Retinal pigment epithelial cell (primary cell): ENCODE data around the gene SLC16A9.

Experiments used
- DNase-seq: peaks from one replicate; pipeline ENCODE4 v3.0.0-alpha.2; 2010; ENCODE audit warnings: low read depth
- H3K4me3 ChIP-seq: 2 replicates; pipeline ENCODE4 v1.5.1; 2011; ENCODE audit warnings: mild to moderate bottlenecking, low read length, control low read depth, moderate library complexity
- TF ChIP-seq, protein P1 (sequence below): conservative IDR thresholded peaks from 2 replicates; pipeline ENCODE4 v1.5.1; 2011; ENCODE audit warnings: low read depth, low read length, control low read depth, inconsistent platforms

Gene SLC16A9

DNA sequence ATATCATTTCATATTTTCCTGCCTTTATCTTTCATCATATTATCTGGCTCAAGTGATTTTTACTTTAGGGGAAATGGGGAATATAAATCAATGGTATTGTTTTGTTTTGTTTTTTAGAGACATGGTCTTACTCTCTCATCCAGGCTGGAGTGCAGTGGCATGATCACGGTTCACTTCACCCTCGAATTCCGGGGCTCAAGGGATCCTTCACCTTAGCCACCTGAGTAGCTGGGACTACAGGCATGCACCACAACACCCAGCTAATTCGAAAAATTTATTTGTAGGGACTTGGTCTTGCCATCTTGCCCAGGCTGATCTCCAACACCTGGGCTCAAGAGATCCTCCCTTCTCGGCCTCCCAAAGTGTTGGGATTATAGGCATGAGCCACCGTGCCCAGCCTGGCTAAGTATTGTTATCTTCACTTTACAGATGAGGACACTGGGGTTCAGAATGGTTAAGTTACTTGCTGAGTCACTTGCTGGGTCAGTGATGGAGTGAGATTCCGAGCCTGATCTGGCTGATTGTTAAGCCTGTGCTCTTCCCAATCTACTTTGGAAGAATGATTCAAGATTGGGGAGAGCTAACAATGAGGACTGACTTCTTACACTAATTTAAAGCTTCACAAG, 3.7 kb upstream of the SLC16A9 start:
- no peak overlapping the region for H3K4me3 ChIP-seq
- TF ChIP-seq, protein P1, sequence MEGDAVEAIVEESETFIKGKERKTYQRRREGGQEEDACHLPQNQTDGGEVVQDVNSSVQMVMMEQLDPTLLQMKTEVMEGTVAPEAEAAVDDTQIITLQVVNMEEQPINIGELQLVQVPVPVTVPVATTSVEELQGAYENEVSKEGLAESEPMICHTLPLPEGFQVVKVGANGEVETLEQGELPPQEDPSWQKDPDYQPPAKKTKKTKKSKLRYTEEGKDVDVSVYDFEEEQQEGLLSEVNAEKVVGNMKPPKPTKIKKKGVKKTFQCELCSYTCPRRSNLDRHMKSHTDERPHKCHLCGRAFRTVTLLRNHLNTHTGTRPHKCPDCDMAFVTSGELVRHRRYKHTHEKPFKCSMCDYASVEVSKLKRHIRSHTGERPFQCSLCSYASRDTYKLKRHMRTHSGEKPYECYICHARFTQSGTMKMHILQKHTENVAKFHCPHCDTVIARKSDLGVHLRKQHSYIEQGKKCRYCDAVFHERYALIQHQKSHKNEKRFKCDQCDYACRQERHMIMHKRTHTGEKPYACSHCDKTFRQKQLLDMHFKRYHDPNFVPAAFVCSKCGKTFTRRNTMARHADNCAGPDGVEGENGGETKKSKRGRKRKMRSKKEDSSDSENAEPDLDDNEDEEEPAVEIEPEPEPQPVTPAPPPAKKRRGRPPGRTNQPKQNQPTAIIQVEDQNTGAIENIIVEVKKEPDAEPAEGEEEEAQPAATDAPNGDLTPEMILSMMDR = no peak
- no peak for DNase-seq

DNA sequence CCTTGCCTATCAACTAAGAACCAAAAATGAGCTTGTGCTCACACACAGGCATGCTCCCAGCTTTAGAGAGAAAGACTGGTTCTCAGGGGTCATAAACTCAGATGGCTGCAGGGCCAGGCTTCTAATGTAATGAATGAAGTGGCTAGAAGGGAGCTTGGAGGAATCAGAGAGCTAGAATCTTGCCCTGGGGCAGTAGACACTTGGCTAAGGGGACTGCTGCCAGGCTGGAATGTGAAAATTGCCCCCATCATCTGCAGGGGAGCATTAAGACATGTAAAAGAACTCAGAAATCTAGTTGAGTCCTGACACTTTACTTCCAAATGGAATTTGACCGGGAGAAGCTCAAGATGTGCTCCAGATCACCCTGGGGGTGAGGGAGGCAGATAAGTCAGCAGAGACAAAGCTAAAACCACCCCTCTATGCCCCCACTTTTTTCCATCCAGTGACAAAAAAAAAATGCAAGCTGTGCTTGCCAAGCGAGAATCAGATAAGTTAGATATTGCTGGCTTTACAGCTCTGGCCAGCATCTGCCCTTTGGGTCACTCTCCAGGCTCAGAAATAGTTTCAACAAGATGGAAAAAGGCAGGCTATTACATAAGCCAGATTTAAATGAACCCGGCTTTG, 2.3 kb upstream of the SLC16A9 start:
- TF ChIP-seq, protein P1 = no peak
- no peak for DNase-seq
- no peak overlapping the region for H3K4me3 ChIP-seq

DNA sequence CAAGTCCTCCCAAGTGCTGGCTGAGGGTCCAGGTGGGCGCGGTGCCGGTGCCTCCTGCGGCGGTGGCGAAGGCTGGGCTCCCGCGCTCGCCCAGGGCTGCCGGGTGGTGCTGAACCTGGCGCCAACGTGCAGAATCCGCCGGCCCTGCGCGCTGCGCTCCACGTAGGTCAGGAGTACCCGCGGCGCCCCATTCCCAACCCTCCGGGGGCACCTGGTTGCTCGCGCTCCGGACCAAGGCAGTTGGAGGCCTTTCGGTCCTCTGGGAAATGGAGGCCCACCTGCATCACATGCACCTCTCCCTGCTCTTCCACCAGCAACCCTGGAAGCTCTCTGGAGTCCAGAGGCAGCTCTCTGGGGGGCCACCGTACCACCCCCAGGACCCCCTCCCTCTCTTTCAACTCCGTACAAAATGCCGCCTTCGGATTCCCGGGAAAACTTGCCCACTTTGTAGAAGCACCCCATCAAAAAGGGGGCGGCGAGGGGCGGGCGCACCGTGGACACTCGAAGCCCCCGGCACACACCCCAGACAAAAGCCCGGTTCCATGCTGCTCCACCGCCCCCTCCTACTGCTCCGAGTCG, 745 bp downstream of the SLC16A9 start:
- TF ChIP-seq, protein P1 = no peak
- peak overlapping the region; percentile 58 for H3K4me3 ChIP-seq
- DNase-seq = no peak

DNA sequence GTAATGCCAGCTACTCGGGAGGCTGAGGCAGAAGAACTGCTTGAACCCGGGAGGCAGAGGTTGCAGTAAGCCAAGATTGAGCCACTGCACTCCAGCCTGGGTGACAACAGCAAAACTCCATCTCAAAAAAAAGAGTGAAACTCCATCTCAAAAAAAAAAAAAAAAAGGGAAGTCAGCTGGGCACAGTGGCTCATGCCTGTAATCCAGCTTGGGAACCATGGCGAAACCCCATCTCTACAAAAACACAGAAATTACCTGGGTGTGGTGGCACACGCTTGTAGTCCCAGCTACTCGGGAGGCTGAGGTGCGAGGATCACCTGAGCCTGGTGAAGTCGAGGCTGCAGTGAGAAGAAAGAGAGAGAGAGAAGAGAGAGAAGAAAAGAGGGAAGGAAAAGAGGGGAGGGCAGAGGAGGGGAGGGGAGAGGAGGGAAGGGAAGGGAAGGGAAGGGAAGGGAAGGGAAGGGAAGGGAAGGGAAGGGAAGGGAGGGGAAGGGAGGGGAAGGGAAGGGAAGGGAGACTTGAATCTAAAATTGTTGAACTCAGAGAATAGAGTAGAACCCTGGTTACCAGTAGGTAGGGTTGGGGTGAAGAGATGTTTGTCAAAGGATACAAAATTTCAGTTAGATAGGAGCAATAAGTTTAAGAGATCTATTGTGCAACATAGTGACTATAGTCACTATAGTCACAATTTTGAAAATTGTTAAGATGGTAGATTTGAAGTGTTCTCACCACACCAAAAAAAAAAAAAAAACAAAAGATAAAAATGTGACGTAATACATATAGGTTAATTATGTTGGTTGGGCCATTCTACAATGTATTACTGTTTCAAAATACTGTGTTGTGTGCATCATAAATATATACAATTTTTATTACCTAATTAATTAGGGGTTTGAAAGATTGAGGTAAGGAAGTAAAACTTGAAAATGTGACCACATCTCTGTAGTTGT, 2.5 kb downstream of the SLC16A9 start:
- no peak overlapping the region for H3K4me3 ChIP-seq
- DNase-seq = no peak
- TF ChIP-seq, protein P1 = no peak

DNA sequence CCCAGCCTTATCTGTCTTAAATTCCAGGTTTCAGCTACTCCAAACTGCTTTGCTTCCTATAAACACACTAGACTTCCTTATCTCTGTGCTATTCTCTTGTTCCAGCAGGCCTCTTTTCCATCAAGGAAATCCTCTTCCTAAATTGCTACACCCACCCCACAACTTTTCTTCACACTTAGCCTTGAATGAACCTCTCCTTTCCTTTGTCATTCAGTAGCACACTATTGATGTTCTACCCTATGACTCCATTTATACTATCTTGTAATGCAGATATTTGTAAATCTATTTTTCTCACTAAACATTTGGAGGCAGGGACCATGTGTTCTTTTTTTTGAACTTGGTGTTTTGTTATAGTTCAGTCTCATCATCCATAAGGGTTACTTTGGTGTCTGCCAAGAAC, 3.7 kb downstream of the SLC16A9 start:
- TF ChIP-seq, protein P1 = no peak
- H3K4me3 ChIP-seq = no peak overlapping the region
- DNase-seq = no peak

DNA sequence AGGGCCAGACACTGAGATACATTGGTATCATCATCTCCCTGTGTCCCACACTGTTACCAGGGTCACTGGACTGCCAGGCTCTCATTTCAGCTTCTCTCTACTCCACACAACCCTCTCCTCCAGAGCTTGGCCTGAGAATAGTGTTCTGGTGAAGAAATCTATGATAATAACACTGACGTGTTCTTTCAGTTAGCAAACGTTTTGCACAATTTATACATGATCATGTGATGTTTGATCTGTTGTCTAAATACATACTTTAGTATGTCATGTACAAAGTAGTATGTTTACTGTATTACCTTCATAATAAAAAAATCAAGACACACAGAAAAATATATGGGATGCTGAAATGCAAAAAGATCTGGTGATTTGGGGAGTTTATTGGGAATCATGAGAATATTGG, 5.0 kb downstream of the SLC16A9 start:
- H3K4me3 ChIP-seq = no peak overlapping the region
- no peak for DNase-seq
- TF ChIP-seq, protein P1 = no peak
